GM18511 (cell line): Measurements from ENCODE around the gene SERPINB10.

ENCODE experiments used
- ATAC-seq: cut with Tn5 transposase; IDR thresholded peaks from one replicate; pipeline ENCODE4 v1.9.1; 2021; ENCODE audit warnings: mild to moderate bottlenecking, moderate library complexity; ENCODE audit not compliant: unreplicated experiment

The SERPINB10 gene, protein sequence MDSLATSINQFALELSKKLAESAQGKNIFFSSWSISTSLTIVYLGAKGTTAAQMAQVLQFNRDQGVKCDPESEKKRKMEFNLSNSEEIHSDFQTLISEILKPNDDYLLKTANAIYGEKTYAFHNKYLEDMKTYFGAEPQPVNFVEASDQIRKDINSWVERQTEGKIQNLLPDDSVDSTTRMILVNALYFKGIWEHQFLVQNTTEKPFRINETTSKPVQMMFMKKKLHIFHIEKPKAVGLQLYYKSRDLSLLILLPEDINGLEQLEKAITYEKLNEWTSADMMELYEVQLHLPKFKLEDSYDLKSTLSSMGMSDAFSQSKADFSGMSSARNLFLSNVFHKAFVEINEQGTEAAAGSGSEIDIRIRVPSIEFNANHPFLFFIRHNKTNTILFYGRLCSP

DNA sequence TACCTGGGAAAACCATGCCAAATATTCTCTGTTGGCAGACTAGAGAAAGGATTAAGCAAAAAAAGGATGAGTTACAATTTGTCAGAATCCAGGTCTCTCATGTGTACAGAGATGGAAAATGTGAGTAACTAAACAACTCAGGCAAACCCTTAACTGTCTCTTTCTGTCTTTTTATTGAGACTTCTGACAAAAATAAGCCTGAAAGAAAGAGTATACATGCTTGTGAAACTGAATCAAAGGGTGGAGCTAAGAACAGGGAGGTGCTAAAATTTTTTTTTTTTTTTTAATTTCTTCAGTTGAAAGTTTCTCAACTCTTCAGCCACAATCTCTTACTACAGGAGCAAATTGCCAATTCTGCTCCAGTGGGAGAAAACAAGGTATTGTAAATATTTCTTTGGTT is at the start of gene SERPINB10:
SERPINB10 (plus strand) TSS at position 295 of the 400 bp plus-strand sequence. CDS start 7,553 bp downstream, outside the sequence.
- ATAC-seq, result peak; percentile 63

DNA sequence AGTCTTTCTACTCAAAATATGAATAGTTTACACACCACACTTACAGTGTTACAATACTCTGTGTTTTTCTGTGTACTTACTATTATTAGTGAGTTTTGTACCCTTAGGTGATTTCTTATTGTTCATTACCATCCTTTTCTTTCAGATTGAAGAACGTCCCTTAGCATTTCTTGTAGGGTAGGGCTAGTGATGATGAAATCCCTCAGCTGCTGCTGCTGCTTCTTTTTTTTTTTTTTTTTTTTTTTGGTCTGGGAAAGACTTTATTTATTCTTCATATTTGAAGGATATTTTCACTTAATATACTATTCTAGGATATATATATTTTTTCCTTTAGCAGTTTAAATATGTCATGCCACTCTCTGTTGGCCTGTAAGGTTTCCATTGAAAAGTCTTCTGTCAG is 49.3 kb upstream of the SERPINB10 start:
- no peak for ATAC-seq

DNA sequence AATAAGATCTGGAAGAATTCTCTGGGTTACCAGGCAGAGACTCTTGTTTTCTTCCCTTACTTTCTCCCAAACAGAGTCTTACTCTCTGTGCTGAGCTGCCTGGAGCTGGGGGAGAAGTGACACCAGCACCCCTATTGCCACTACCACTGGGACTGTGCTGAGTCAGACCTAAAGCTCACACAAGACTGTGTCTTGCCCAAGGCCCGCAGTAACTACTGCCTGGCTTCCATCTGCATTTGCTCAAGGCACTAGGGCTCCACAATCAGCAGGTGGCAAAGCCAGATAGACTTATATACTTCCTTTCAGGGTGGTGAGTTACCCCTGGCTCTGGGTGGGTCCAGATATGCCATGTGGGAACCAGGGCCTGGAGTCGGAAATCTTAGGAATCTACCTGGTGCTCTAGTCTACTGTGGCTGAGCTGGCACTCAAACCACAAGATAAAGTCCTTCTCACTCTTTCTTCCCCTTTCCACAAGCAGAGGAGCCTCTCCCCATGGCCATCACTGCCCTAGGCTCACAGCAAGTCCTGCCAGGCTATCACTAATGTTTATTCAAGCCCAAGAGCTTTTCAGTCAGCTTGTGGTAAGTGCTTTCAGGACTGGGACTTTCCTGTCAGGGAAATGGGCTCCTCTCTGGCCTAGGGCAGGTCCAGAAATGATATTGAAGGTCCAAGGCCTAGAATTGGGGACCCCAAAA is 47.8 kb upstream of the SERPINB10 start:
- no peak for ATAC-seq

DNA sequence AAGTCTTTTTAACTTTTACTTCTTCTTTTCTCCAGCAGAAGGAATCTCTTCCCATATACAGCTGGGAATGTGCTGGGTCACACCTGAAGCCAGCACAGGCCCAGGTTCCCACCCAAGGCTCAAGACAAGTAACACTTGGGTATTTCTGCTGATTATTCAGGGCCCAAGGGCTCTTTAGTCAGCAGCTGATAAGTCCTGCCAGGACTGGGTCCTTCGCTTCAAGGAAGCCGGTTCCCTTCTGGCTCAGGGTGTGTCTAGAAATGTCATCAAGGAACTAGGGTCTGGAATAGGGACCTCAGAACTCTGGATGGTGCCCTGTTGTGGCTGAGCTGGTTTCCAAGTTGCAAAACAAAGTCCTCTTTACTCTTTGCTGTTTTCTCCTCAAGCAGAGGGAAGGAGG is 47.2 kb upstream of the SERPINB10 start:
- no peak for ATAC-seq

DNA sequence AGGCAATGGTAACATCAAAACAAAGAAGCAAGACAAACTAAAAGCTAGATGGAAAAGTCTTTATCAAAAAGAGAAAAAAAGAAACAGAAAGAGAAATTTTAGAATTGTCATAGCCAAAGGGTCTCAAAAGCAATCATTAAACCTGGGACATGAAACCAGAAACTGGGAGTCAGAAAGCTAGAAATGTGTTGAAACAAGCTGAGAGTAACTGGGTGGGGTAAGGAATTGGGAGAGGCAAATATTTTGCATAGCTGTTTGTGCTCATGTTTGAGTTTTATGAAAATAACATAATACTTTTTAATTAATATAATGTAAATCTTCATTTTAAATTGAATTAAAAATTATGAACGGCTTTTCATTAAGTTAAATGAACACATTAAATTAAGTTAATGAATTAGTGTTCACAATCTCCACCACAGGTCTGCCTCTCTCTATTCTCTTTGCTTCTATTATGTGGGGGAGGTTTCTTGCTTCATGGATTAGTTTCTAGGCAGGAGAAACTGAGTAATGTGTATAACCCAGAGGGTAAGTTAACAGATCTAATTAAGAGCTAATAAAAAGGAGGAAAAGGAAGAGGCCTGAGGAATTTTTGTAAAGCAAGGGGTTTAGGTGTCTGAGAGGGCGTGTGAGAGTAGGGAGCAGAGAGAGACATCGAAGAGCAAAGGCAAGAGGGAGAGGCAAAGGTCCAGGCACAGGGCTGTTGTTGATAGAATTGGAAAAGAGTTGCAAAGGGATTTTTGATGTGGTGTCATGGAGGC is 40.2 kb upstream of the SERPINB10 start:
- no peak for ATAC-seq

DNA sequence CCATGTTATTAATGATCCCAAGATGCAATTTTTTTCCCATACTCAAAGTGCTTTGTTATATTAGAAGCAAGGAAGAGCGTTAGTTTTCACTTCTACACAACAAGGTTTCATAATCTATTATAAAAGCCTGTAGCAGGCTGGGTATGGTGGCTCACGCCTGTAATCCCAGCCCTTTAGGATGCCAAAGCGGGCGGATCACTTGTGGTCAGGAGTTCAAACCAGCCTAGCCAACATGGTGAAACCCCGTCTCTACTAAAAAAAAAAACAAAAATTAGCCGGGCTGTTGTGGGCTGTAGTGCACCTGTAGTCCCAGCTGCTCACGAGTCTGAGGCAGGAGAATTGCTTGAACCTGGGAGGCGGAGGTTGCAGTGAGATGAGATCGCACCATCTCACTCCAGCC is 39.2 kb upstream of the SERPINB10 start:
- ATAC-seq, result no peak

DNA sequence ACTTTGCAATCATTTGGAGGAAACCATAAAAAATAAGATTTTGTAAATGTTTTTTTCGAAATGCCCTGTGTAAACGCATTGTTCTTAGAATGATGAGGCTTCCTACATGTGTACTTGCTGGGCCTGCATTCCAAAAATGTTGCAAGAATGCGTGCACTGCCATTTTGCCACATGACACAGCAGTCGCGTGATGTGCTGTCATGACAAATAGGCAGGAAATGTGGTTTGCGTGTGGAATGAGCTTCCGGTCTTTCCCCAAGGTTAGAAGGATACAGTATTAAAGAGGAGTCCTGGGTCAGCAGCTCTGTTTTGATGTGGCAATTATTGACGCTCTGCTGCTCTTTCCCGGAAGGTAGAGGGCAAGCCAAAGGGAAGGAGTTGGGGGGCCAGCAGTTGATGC is 38.4 kb upstream of the SERPINB10 start:
- no peak for ATAC-seq

DNA sequence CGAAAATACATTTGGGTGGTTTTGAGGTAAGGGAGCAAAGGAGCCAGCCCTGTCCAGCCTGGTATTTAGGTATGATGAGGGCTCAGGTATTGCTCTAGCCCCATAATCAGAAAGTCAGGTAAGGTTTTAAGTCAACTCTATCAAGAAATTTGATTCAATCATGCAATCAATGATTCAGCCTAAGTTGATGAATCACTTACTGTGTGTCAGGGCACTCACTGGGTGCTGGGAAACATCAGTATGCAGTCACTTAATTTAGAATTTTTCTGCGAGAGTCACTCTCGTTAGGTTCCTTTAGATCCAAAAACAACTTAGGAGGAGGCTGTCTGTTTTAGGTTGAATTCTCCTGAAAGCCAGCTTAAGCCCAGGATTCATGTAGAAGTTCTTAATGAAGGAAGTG is 37.9 kb upstream of the SERPINB10 start:
- ATAC-seq, result no peak

DNA sequence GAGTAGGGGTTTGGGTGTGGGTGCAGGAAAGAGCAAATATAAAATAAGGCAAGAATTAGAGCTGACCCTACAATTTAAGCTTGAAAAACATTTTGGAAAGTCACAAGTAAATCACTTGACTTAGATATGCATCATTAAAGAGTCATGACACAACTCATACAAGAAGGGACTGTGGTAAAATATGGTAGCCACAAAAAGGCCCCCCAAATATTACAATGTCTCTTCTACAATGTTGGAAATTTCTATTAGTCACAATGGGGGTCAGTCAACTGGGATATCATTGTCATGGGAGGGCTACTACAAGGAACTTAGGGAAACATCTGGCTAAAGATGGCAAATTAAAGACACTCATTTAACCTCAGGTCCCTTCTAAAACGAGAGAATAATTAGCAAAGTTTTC is 35.9 kb upstream of the SERPINB10 start:
- no peak for ATAC-seq

DNA sequence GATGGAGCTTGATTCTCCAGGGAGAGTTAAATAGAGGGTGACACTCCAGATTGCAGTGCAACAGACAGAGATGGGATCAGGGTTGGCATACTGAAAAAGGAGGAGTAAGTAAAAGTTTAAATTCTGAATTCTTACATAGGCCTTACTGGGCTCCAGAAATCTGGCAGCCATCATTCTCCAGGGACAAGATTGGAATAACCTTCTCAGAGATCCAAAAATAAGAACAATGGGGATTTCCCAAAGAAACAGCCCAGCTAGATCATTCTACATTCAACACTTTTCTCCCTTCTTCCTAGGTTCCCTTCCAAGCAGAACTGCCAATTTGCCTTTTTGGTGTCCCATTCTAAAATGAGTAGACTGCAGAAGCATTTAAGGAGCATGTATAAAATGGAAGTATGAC is 35.2 kb upstream of the SERPINB10 start:
- no peak for ATAC-seq

DNA sequence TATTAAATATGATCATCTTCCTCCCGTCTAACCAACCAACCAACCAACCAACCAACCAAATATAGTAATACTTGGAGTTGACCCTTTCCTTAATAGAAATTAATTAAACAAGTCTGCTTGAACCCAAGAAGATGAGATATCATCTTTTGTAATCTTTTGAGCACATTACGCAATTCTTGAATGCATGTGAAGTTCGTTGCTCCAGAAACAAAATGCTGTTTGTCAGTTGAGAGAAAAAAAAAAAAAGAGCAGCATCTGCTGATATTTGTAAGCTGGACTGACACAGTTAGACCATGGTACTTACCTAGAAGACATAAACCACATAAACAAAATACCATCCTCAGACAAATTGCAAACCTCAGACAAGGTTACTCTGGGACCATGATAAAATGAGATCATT is 29.4 kb upstream of the SERPINB10 start:
- no peak for ATAC-seq

DNA sequence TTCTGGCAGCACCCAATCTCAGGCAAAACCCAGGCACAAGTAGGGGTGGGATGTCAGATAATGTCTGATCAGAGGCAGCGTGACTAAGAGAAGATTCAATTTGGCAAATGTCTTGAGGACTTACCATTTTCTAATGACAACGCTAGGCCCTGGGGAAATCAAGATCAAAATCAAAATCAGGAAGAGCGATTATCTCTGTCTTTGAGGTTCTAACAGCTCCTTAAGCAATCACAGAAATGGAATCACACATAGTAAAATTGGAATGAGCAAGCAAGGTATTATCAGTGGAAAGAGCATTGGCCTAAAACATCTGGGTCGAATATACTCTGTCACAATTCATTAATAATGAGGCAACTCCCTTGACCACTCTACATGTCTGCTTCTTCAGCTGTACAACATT is 28.8 kb upstream of the SERPINB10 start:
- no peak for ATAC-seq

DNA sequence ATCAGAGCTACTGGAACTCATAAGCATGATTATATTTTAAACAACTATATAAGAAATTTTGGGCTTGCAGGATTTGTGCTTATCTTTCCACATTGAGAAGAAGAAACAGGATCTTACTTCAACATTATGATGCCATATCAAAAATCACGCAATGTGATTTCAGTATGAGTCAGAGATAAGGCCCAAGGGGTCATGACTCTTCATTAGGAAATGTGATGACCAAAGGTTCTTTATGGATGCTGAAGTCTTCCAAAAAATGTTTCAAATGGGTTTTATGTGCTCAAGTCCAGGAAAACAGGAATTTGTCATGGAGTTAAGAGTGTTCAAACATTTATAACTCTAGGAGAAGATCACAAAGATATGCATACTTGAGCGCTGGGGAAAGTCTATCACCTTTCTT is 28.0 kb upstream of the SERPINB10 start:
- ATAC-seq, result no peak

DNA sequence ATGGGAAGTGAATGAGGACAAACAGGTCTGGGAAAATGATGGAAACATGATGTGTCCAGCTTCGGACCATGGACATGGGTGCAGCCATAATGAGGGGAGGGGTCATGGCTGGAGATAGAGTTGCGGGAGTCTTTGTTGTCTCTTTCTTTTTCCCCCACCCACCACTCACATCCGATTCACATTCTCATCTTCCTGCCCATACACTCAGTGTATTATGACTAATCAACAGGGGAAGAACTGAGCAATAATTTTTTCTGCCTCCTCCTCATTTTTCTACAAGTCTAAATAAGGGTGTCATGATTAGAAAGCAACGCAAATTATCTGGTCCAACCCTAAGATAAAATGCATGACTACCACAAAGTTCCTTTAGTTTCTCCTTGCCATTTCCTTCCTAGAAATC is 25.9 kb upstream of the SERPINB10 start:
- ATAC-seq, result no peak

DNA sequence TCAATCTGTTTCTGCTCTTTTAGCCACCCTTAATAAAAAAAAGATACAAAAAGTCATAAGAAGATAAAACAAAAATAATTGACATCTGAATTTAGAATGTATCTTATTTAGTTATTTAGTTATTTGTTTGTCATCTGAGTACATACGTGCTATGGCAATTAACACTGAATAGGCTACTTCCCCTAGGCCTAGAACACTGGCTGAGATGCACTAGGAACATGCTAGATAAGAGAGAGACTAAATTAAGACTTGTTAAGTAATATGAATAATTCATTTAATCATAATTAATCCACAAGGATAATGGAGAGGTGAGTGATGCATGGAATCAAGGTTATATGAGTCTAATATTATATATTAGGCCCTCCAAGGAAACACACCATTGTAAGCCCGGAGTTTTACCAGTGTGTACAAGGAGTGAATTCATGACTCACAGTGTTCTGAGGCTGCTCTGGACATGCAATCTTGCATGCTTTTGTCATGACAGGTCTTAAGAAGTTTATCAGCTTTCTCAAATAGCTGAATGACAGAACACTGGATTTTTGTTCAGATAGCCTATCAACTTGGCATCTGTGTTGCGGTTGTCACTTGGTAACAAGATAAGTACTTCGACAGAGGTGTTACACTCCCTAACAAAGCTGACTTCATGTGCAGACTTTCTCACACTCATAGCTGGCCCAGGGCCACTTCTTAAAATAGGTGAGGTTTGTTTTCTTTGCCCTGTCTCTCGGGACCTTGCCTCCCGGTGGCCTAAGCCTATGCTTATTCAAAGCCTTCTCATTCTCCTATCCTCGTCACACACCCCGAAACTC is 25.2 kb upstream of the SERPINB10 start:
- ATAC-seq, result peak; percentile 33

DNA sequence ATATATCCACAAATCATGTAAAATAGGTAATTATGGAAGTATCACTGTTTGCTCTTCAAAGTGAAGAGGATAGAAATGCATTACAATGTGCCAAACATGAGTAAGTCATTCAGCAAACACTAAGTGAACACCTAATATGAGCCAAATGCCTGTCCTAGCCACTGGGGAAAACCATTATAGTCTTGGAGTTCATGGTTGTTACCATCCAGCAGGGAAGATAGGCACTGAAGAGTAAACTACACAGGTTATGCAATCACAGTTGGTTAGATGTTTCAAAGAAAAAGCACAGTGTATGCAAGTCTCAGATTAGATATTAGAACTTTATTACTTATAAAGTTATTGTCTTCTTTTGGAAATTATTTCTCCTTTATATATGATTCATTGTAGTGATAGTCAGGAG is 24.1 kb upstream of the SERPINB10 start:
- ATAC-seq, result no peak

DNA sequence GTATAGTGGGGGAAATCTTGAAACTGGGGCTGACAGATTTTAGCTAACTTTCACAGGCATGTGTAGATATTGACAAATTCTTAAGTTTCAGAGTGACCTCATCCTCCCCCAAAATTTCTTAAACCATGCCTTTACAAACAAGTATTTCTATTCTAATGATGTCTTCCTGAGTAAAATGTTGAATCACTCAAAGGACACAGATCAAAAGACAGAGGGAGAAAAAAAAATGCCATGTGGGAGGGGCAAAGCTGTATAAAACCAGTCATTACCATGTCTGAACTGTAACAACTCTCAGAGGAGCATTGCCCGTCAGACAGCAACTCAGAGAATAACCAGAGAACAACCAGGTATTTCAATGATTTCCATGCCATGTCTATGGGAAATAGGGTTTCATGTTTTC is 20.3 kb upstream of the SERPINB10 start, which contains the start of gene SERPINB2:
SERPINB2 (plus strand) TSS at position 282 of the 400 bp plus-strand sequence. CDS start 3,740 bp downstream, outside the sequence.
- ATAC-seq, result no peak

DNA sequence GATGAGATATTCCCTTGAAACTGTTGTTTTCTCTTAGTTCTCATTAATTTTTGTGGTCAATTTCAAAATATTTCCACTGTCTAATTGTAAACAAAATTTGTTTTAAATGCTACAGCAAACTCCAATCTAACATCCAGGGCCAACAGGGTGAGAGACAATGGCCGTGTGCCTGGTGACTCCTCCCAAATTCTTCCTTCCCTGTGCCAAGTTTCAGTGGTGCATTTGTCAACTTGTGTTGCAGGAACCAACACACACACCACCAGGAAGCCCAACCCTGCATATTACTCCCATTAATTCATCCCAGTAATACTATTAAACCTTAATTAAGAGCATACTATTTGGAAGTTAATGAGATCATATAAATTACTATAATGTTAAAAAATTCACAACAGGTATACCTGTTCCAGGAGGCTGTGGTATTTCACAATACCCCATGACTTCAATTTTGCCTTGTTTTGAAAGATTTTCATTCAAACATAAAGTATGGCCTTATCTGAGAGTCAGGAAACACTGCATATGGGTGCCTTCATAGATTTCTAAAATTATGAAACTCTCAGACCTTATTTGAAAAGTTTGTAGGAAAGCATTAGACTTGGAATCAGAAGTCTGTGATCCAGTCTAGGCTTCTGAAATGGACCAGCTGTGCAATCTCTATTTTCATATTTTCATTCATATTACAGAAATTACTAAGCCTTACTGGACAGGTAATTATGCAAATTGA is 19.1 kb upstream of the SERPINB10 start:
- no peak for ATAC-seq

DNA sequence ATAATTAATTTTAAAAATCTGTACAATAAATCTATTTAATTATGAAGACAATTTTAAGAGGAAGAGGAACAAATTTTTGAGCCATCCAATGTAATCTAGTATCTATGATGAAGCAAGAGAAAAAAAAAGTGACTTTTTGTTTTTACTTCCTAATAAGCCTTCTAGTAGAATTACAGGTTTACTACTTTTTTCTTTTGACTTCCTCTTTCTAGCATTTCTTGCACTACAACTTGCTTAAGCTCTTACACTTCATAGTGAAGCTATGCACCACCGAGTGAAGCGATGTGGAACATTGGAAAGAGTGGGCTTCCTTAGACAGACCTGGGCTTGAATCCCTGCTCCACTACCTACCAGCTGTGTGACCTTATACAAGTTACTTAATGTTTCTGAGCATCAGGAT is 18.1 kb upstream of the SERPINB10 start:
- no peak for ATAC-seq
